NCI-H2196 (cell line): ENCODE results near the gene CACNA2D4.
A peak's percentile ranks its signal among the peaks of the same experiment; 100 is the strongest.

ENCODE experiments used
- DNase-seq: peaks from one replicate; lab custom pipeline; 2025; ENCODE audit not compliant: unreplicated experiment; lab: John Stamatoyannopoulos, UW

The CACNA2D4 gene

DNA sequence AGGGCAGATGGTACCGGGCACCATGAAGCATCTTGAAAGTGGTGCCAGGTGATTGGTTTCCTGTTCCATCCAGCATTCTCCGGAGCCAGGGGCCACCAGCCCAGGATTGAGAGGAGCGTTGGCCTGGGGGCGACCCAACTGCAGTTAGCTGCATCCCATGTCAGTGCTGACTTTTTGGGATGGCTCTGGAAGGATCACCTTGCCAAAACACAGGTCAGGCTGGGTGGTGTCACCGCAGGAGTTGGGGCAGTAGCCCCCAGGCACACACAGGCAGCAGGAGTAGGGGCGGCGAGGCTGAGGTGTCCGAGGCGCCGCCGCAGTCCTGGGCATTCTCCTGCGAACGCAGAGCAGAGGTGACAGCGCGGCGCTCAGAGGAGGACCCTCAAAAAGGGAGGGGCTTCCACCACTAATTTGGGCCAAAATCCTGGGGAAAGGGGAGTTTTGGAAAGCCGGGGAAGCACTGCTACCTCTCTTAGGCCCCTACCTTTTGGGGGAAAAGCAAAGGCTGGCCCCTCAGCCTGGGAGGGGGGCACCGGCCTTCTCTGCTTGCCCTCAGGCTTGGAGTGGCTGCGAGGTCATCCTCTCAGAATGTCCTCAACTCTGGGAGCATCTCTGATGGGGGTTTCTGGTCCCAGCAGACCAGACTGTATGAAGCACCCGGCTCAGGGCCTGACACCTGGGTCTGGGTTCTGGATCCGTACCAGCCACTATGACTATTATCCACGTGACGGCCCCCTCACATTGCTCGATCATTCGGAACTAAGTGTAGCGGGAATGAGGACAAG is 124.8 kb downstream of the CACNA2D4 start:
- DNase-seq: no peak

DNA sequence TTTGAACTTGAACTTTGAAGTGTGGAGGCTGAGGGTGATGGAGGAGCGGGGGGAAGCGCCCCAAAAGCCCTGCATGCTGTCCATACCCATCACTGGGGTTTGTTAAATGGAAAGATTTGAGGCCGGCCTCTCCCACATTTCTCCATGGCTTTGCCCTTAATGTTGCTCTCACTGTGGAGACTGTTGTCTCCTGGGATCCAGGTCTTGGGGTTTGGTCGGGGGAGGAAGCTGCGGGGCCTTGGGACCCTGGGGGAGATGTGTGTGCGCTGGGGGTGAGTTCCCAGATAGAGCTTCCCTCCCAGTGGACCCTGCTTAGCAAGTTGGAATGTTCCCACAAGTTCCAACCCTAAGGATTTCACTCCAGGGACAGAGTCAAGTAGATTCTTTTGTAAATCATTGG is 126.0 kb downstream of the CACNA2D4 start:
- no peak for DNase-seq

DNA sequence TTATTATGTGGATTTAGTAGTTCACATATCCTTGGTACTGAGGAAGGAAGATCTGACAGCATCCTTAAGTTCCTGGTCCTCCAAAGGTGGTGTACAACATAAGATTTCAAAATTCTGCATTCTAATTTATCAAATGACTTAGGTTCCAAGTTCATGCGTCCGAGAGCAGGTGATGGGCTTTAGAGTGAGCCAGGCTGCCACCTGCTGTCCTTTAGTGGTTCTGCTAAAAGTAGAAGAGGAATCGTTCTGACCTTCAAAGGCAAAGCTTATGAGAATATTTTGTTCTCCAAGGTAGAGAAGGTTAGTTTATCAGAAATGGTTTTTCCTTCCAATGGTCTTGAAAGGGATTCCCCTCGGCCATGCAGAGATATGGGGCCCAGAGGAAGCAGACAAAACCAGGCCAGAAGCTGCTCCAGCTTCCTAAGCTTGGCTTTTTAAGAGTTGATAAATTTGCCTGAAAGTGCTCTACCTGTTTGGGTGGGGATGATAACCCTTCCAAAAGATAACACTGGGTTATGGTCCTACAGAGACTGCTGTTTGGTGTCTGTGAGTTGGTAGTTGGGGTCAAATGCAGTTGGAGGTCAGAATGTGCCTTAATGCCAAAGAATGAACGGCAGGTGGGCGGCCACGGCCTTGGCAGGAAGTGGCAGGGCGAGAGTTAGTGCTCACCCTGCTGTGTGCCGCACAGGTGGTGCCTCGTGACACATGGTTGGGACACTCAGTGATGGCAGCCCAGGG is 127.2 kb downstream of the CACNA2D4 start:
- peak; percentile 42 for DNase-seq

DNA sequence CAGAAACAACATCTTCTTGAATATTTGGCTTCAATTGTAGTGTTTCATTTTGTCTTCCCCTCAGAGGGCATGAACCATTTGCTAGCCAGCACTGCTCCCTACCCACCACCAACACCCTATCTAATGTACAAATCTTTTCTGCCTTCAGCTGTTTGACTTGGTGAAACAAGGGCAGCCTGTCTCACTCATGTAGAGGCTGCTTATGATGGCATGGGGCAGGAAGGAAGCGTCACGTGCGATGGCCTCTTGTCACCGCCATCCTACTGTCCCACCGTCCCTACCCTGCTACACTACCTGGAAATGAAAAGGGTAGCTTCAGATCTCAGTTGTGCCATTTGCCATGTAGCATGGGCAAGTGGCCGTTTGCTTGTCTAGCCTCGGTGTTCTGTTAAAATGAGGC is 128.0 kb downstream of the CACNA2D4 start:
- no peak for DNase-seq

DNA sequence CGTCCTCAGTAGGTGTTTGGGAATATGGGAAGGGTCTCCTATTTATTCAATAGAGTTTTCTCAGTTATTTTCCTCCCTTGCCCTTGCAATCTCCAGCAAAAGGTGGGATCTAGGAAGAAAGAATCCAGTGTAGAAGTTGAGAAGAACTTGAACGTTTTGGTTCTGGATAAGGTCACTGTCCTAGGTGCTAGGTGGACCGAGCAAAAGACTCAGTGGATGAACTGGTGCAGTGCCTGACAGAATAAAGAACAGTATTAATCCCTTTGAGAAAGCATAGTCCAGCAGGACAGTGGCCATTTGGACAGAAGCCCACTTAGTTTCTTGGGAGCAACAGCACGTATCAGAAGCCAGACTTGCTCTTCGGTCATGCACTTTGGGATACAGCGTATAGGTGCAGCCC is 130.7 kb downstream of the CACNA2D4 start:
- DNase-seq: no peak

DNA sequence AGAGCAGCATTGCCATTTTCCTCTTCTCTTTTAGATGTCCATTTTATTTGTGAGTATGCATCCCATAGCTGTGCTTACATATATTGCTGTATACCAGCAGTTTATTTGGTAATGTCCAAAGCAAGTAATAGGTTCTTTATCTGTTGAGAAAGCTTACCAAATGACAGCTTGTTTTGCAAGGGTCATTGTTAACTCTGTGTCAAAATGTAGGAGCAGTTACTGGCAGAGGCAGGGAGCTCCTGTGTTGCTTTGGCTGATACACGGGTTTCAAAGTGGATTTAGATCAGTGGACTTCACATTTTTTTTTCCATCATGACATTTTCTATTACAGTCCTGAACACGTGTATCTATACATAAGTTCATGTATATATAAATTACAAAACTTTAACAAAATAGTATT is 136.2 kb downstream of the CACNA2D4 start:
- no peak for DNase-seq

DNA sequence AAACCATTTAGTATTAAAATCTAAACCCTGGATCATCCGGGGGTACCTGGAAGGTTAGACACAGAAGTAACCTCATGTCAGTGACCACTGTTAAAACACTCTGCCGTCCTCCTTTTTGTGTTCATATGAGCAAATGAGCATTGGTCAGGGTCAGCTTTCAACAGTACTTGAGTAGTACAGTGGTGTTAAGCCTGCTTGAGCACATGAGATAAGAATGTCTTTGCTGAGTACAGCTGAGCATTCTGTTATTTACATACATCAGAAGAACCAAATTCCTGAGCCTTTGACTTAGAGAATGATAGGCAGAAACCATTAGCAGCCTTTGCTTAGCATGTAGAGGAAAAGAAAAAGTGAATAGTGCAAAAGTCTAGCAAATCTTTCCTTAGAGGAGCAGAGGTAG is 136.7 kb downstream of the CACNA2D4 start:
- DNase-seq: no peak

DNA sequence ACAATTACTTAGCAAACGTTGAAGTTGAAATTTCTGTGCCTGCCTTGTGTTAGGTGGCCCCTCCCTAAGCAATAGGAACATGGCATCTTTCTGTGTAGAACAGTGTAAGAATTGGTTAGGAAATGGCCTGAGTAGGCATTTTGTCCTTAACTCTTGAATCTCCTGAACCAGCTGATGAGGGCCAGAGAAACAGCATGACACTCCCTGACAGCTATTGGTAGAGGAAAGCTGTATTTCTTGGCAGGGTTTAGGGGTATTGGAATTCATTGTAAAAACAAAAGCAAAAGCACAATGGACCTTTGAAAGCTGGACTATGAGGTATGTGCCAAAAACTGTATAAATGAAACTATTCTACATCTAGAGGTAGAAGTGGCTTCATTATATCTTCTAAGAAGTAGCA is 138.7 kb downstream of the CACNA2D4 start:
- no peak for DNase-seq

DNA sequence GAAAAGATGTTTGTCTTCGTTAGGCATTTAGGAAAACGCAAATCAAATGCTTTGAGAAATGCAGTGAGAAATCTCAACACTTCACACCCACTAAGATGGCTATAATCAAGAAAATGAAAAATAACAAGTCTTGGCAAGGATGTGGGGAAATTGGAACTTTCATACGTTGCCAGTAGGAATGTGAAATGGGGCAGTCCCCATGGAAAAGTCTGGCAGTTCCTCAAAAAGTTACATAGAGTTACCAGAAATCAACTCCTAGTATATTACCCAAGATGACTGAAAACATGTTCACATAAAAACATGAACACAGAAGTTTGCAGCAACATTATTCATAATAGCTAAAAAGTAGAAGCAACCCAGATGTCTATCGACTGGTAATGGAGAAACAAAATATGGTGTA is 139.5 kb downstream of the CACNA2D4 start:
- no peak for DNase-seq

DNA sequence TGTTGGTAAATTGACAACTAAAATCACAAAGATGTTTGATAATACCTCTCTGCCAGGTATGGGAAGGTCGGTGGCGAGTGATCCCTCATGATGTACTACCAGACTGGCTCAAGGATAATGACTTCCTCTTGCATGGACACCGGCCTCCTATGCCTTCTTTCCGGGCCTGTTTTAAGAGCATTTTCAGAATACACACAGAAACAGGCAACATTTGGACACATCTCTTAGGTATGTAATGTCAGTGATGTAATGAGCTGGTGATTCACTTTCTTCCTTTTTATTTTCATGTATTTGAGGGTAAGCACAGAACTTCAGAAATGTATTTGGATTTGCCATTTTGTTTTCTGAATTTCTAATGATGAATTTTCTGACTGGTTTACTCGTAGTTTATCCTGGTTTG is 140.7 kb downstream of the CACNA2D4 start:
- DNase-seq: no peak

DNA sequence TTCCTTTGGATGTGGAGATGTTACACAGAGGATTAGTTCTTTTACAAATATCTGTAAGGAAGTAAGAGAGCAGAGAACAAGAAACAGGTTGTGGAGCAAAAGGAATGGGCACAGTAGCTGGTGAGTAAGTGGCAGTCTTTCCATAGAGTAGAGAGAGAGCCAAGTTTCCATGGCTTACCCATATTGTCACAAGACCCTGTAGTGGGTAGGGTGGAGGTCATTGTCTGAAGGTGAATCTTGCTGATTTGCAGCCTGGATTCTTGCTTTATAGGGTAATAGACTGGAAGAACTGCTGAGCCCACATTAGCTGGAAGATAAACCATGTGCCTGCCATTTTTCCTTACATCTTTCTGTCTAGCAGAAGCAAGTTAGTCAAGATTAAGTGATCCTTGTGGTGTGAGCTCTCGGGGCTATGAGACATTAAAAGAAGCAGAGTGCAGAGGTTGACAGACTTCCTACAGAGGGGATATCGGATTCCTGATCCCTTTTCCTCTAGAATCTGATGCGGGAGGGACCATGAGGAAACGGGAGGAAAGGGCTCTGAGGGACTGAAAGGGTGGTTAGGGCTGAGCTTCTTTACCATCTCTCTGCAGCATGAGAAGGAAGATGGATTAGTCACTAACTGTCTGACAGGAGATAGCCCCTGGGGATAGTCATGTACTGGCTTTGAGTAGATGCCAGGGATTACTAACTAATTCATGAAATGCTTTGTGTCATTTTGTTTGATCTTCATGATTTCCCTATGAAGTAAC is 142.1 kb downstream of the CACNA2D4 start:
- no peak for DNase-seq

DNA sequence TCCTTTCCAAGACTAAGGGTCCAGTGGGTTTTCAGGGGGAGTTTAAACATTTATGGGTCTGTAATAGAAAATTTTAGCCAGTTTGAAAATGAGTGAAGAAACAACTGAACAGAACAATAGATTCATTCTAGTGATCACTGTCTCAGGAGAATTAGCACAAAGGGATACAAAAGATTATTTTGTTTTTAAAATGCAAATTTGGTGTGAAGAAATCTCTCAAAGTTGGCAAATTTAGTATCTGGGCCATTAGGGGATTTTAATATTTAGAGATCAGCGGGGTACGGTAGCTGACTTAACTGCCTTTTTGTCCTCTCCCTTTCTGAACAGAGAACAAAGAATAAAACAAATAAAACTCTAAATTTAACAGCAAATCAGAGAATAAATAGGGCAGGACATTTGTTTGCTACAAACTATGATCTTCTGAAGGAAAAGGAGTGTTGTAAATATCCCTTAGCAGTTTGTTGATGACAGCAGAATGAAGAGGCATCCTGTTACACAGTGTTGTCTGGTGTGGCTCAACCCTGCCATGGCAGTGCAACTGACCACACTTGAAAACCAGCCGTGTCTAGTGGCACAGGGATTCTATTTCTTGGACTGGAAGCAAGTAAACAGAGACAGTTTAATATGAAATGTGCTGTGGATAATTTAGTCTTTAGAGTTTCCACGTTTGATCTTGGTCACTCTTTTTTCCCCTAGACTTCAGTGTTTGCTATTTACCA is 144.4 kb downstream of the CACNA2D4 start:
- DNase-seq: peak; percentile 5

DNA sequence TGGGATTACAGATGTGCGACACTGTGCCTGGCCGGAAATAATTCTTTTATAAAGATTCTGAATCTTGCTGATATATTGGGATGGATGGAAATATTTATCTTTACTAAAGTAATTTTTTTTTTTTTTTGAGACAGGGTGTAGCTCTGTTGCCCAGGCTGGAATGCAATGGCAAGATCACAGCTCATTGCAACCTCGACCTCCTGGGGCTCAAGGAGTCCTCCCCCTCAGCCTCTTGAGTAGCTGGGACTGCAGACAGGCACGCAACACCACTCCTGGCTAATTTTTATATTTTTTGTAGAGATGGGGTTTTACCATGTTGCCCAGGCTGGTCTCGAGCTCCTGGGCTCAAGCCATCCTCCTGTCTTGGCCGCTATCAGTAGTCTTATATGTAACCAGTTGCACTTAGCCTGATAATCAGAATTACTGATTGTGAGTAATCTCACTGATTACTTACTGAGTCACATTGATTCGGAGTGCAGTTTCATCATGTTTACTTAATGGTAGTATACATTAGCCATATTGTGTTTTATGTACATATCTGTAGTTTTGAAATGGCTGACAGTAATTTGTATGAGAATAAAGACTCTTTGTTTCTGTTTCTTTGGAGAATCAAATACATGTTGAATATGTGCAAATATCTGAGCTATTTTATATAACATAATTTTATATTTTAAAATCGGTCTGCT is 148.5 kb downstream of the CACNA2D4 start:
- DNase-seq: no peak

DNA sequence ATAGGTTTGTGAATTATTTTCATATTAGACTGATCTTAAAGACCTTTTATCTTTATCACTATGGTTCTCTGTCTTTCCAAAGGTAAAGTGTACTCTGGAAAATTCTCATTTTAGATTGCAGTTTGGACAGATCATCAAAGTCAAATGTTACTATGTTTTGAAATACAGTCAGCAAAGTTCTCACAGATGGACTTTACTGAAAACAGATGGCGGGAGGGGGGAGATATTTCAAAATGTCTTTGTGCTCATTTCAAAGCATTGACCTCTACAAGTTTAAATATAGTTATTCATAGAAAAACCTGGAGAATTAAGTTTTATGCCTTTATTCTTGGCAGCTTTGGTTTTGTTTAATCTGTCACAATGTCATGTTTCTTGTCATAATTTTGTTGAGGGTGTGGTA is 149.8 kb downstream of the CACNA2D4 start:
- no peak for DNase-seq

DNA sequence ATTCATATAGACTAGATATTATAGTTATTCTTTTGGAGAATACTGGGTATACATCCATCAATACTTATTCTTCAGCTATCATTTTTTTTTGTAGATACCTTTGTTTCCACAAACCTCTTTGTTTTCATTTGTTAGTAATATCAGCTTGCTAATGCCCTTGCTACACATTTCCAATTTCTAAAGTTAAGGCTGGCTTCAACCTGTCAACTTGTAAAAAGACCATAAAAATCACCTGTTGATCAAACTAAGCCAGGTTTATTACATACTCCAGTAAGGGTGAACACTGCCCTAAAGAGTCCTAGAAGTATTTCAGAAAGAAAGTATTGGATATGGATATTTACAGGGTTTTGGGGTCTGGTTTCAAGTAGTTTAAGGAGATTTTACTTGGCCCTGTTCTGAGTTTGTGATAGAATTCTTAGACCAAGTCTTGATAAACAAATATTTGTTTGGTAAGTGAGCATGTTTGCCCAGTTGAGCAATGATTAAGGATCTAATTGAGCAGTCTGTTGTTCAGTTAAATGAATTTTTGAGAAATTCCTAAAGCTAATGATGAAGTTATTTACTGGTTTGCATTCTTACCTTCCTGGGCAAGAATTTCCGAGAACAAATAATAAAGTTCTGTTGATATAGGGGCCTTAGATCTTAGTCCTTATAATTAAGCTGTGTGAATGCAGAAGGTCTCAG is 150.9 kb downstream of the CACNA2D4 start:
- DNase-seq: no peak

DNA sequence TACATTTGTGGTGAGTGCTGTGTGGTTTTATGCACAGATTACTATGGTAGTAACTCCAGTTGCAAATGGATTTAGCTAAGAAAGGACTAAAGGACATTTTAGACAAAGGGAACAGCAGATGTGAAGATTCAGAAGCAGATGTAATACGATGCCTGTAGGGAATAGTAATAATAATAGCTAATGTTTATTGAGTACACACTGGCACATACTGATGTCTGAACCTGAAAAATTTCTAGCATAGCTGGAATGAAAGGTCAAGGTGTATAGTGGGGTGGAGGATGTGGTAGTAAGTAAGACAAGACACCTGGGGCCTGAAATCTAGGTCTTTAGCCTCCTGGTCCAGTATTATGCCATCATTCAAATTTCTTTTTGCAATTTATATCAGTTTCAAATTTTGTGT is 152.3 kb downstream of the CACNA2D4 start:
- no peak for DNase-seq

DNA sequence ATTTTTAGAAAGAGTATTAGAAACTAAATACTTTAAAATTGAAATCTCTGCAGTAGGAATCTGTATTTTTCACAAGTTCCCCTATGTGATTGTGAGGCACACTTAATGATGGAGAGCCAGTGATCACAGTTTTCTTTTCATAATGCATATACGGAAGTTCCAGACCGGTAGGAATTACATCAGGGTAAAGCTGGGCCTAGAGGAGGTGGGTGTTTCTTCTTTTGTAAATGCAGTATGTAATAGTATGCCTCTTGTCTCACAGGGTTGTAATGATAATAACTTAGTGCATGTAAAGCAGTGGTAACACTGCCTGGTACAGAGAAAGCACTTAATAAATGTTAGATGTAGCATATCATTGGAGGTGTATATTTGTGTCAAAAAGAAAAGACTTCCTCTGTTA is 155.3 kb downstream of the CACNA2D4 start:
- DNase-seq: no peak

DNA sequence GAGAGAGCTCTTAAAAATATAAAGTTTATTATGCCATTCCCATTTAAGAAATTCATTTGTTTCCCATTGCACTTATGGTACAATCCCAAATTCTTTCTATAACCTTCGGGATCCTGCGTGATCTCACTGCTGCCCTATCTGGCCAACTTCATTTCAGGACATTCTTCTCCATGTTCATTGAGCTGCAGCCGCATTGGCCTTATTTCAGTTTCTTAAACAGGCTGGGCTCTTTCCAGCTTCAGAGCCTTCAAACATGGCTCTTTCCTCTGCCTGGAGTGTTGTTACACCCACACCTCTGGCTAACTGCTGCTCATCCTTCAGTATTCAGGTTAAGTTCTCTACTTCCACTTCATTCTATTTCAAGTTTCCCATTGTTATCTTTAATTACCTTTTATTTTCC is 156.6 kb downstream of the CACNA2D4 start:
- no peak for DNase-seq

DNA sequence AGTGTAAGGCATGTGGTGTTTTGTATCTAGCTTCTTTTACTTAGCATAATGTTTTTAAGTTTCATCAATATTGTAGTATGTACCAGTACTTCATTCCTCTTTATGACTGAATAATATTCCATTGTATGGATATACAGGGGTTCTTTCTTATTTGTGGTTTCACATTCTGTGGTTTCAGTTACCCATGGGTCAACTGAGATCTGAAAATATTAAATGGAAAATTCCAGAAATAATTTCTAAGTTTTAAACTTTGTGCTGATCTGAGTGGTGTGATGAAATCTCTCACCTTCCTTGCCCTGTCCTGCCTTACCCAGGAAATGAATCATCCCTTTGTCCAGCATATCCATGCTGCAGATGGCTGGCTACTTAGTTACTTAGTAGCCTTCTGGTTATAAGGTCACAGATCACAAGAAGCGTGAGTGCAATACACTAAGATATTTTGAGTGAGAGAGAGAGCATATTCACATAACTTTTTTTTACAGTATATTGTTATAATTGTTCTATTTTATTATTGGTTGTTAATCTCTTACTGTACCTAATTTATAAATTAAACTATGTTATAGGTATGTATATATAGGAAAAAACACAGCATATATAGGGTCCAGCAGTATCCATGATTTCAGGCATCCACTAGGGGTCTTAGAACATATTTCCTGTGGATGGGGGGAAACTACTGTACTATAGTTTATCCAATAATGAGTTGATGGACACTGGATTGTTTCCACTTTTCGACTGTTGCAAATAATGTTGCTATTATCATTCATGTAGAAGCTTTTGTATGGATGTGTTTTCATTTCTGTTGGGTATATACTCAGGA is 157.7 kb downstream of the CACNA2D4 start:
- no peak for DNase-seq
